ENCODE measurements around the gene NTN1. TPM values are rescaled to one million over a fixed set of nuclear protein-coding genes. Genes with fewer than 3 reads are reported as not detected.

Gene NTN1
- total RNA-seq, 1 experiment from 2014 or later: 1.2 TPM

DNA sequence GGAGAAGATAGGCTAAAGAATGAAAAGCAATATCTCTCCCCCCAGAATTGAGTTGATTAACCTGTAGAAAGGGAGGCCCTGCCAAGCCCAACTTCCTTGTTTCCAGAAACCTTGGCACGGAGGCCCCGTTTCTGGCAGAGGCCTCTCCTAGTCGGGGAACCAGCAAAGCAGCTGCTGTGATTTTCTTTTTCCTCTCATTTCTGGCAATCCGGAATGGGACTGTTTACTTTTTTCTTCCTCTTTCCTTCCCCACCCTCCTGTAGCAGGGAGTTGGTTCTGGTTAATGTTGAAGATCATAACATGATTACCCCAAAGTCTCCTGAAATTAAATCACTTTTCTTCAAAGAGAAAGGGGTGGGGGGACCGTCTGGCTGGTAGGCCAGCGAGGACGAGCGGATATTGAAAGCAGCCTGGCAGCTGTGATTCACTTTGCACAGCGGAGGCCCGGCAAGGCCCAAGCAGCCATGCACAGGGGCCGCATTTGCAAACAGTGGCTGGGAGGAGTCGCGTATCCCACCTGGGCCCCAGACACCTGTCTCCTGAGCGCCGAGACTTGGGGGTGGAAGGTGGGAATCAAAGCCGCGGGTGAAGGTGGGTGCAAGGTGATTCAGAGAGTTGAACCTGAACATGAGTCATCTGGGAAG lies 51.5 kb downstream of the NTN1 start:
- H3K9me3 ChIP-seq (ENCODE audit: control insufficient read depth, low read depth, low read length): no peaks in the 10 kb centered on the region
- no CpG with 5 or more reads among the region's 17 CpGs for WGBS (ENCODE audit: extremely low coverage, insufficient read length, low lambda C conversion rate)
- H3K23me2 ChIP-seq (ENCODE audit: insufficient read length, low read depth, low read length, poor library complexity, severe bottlenecking): no peaks in the 10 kb centered on the region
- no peaks in the 10 kb centered on the region for H3K79me1 ChIP-seq (ENCODE audit: insufficient read depth, low read depth, low read length, poor library complexity, severe bottlenecking)
- H3K27me3 ChIP-seq (ENCODE audit: insufficient read depth, low read length): no peaks in the 10 kb centered on the region
- peaks cover 36% of the 10 kb centered on the region for H3K27me3 Mint-ChIP-seq (ENCODE audit: low read depth)
- no peak overlapping the region for H2BK20ac ChIP-seq (ENCODE audit: low read depth, low read length, poor library complexity, severe bottlenecking)
- TF ChIP-seq, protein P1, sequence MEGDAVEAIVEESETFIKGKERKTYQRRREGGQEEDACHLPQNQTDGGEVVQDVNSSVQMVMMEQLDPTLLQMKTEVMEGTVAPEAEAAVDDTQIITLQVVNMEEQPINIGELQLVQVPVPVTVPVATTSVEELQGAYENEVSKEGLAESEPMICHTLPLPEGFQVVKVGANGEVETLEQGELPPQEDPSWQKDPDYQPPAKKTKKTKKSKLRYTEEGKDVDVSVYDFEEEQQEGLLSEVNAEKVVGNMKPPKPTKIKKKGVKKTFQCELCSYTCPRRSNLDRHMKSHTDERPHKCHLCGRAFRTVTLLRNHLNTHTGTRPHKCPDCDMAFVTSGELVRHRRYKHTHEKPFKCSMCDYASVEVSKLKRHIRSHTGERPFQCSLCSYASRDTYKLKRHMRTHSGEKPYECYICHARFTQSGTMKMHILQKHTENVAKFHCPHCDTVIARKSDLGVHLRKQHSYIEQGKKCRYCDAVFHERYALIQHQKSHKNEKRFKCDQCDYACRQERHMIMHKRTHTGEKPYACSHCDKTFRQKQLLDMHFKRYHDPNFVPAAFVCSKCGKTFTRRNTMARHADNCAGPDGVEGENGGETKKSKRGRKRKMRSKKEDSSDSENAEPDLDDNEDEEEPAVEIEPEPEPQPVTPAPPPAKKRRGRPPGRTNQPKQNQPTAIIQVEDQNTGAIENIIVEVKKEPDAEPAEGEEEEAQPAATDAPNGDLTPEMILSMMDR (conservative IDR thresholded peaks at IDR 0.05): no peak
- no peak overlapping the region for H2AK5ac ChIP-seq (ENCODE audit: insufficient read length, low read length)
- no peak overlapping the region for H2BK15ac ChIP-seq (ENCODE audit: low read depth, low read length)
- no peak overlapping the region for H3K27ac ChIP-seq (ENCODE audit: insufficient read length, low read depth, low read length)
- no peak overlapping the region for H3K4ac ChIP-seq (ENCODE audit: low read depth, low read length)
- peak; percentile 24 for DNase-seq
- no peak overlapping the region for H2BK12ac ChIP-seq (ENCODE audit: insufficient read length, low read depth, low read length)
- no peak overlapping the region for H2BK120ac ChIP-seq (ENCODE audit: low read depth, low read length, poor library complexity, severe bottlenecking)
- H3K4me3 Mint-ChIP-seq: no peak overlapping the region
- H3K4me1 ChIP-seq (ENCODE audit: insufficient read depth, low read length): no peaks in the 10 kb centered on the region
- H3K27ac Mint-ChIP-seq: no peak overlapping the region
- H4K8ac ChIP-seq (replicated peaks; ENCODE audit: insufficient read length, low read depth, low read length): no peak overlapping the region
- H3K23ac ChIP-seq (ENCODE audit: insufficient read length, low read depth, low read length): no peak overlapping the region
- H2AFZ ChIP-seq (ENCODE audit: low read length): no peak overlapping the region
- H3K36me3 Mint-ChIP-seq (ENCODE audit: insufficient read depth in 1 of 3, low read depth in 3 of 3): no peaks in the 10 kb centered on the region
- no peaks in the 10 kb centered on the region for H4K20me1 ChIP-seq (ENCODE audit: control insufficient read depth, insufficient read depth, insufficient read length)
- no peaks in the 10 kb centered on the region for H3K79me2 ChIP-seq (ENCODE audit: insufficient read depth, low read length)
- H3T11ph ChIP-seq (ENCODE audit: low read length): no peak overlapping the region
- H3K9me3 Mint-ChIP-seq: no peaks in the 10 kb centered on the region
- H3K9ac ChIP-seq (ENCODE audit: extremely low read depth, insufficient read length, low read length): no peak overlapping the region
- H3K4me2 ChIP-seq (ENCODE audit: insufficient read depth, insufficient read length, low read length): no peak overlapping the region
- no peak overlapping the region for H3K14ac ChIP-seq (ENCODE audit: insufficient read depth, low read length)
- no peak overlapping the region for H3K56ac ChIP-seq (ENCODE audit: insufficient read length, low read depth, low read length)
- H3K18ac ChIP-seq (ENCODE audit: insufficient read length, low read depth, low read length): no peak overlapping the region
- no peak overlapping the region for H4K5ac ChIP-seq (ENCODE audit: insufficient read length, low read depth, low read length)
- no peak overlapping the region for H2BK5ac ChIP-seq (ENCODE audit: insufficient read length, low read length)
- H4K91ac ChIP-seq (ENCODE audit: insufficient read length, low read depth, low read length): no peak overlapping the region
- H3K4me1 Mint-ChIP-seq: peaks cover 3 to 5% of the 10 kb centered on the region in 2 experiments; a peak in 2 of 4 replicates
